ENCODE data around the gene LARGE1.

- TF ChIP-seq CTCF (IDR thresholded peaks at IDR 0.05) (no peak), SIN3A (IDR thresholded peaks at IDR 0.05; ENCODE audit: borderline replicate concordance, insufficient read depth, low read depth, low read length) (no peak)
These were observed 366.8 kb downstream of the LARGE1 start for GRCh38 chr22:33553493-33553892.

Measured in Panc1 (cell line).